Keratinocyte (primary cell): ENCODE results near the gene ACACA. TPM values are rescaled to one million over a fixed set of nuclear protein-coding genes. Genes with fewer than 3 reads are reported as not detected.

Experiments used
- DNase-seq: peaks from one replicate; pipeline ENCODE4 v3.0.0-alpha.2; 2011; ENCODE audit warnings: low read depth, missing footprints, low spot score
- FAIRE-seq: peaks from 2 replicates; lab custom pipeline; 2011; peaks lifted over from hg19 to GRCh38; lab: Jason Lieb, UNC
- H2AFZ ChIP-seq: 2 replicates; pipeline ENCODE4 v1.6.0; 2012; ENCODE audit warnings: low read length, control low read depth, inconsistent platforms; ENCODE audit not compliant: control insufficient read depth
- H3K27ac ChIP-seq: 2 replicates; pipeline ENCODE4 v1.5.1; 2011; ENCODE audit warnings: low read length; ENCODE audit not compliant: control insufficient read depth, insufficient read depth
- H3K27me3 ChIP-seq: 3 replicates; pipeline ENCODE4 v1.6.0; 2011; ENCODE audit warnings: low read length; ENCODE audit not compliant: control insufficient read depth, insufficient read depth; ENCODE audit errors: extremely low read depth
- H3K36me3 ChIP-seq, 2 experiments: 2 replicates in 1 of 2; 3 replicates in 1 of 2; pipeline ENCODE4 v1.5.1; 2011; ENCODE audit warnings: low read length in 2 of 2, mild to moderate bottlenecking in 1 of 2; ENCODE audit not compliant: control insufficient read depth in 2 of 2, insufficient read depth in 2 of 2; ENCODE audit errors: extremely low read depth in 1 of 2
- H3K4me1 ChIP-seq: 3 replicates; pipeline ENCODE4 v1.5.1; 2011; ENCODE audit warnings: low read length; ENCODE audit not compliant: control insufficient read depth, insufficient read depth; ENCODE audit errors: extremely low read depth
- H3K4me2 ChIP-seq: 3 replicates; pipeline ENCODE4 v1.6.0; 2011; ENCODE audit warnings: low read depth, low read length; ENCODE audit not compliant: control insufficient read depth, insufficient read depth; ENCODE audit errors: extremely low read depth
- H3K4me3 ChIP-seq, 3 experiments: fragments of 200-600 bp in 1 of 3; sonication (generic) in 1 of 3; 2 replicates in 2 of 3; 3 replicates in 1 of 3; pipeline ENCODE4 v1.5.1; 2011 to 2016; ENCODE audit warnings: low read length in 3 of 3, mild to moderate bottlenecking in 3 of 3, control low read depth in 2 of 3, inconsistent platforms in 1 of 3, low read depth in 1 of 3, mixed read lengths in 1 of 3, mixed run types in 1 of 3, moderate library complexity in 1 of 3; ENCODE audit not compliant: control insufficient read depth in 2 of 3, insufficient read depth in 2 of 3; ENCODE audit errors: extremely low read depth in 1 of 3
- H3K79me2 ChIP-seq: 2 replicates; pipeline ENCODE4 v1.6.0; 2012; ENCODE audit warnings: low read length; ENCODE audit not compliant: control insufficient read depth, insufficient read depth
- H3K9ac ChIP-seq: 3 replicates; pipeline ENCODE4 v1.6.0; 2011; ENCODE audit warnings: low read length; ENCODE audit not compliant: control insufficient read depth, insufficient read depth; ENCODE audit errors: extremely low read depth
- H3K9me1 ChIP-seq: 3 replicates; pipeline ENCODE4 v1.6.0; 2011; ENCODE audit warnings: low read length; ENCODE audit not compliant: control insufficient read depth, insufficient read depth; ENCODE audit errors: extremely low read depth
- H3K9me3 ChIP-seq: 2 replicates; pipeline ENCODE4 v1.5.1; 2012; ENCODE audit warnings: low read depth, low read length; ENCODE audit not compliant: control insufficient read depth
- H4K20me1 ChIP-seq: 3 replicates; pipeline ENCODE4 v1.6.0; 2011; ENCODE audit warnings: low read length; ENCODE audit not compliant: control insufficient read depth, insufficient read depth; ENCODE audit errors: extremely low read depth
- EZH2 ChIP-seq: IDR thresholded peaks from one replicate; pipeline ENCODE4 v1.6.1; 2012; ENCODE audit warnings: inconsistent platforms, mild to moderate bottlenecking, low read length, moderate library complexity
- dilution Hi-C: fragments of 300-500 bp; cut with MboI; formaldehyde crosslinking; loops from one replicate; pipeline ENCODE4 v1.7.0; 2020; ENCODE audit warnings: low sequenced_read_pairs; ENCODE audit not compliant: extremely low pct_ligation_motif_present
- polyA plus RNA-seq, 5 experiments: library from polyadenylated mRNA; depleted of rRNA in 3 of 5; stranded (reverse) in 3 of 5; stranded (forward) in 1 of 5; unstranded in 1 of 5; fragments of >200 nt; gene quantifications; 1 replicate in 1 of 5; 2 replicates in 3 of 5; 3 replicates in 1 of 5; pipeline versions ENCODE4 v1.2.1 to v1.2.3, GENCODE V29; 2011 to 2012; ENCODE audit warnings: missing spikeins in 2 of 5, low read depth in 1 of 5, low replicate concordance in 1 of 5
- TF ChIP-seq, protein P1 (sequence below), 3 experiments: IDR thresholded peaks in 1 of 3; conservative IDR thresholded peaks in 1 of 3; optimal IDR thresholded peaks in 1 of 3; 2 replicates in 2 of 3; 3 replicates in 1 of 3; pipeline versions ENCODE3 to v1.5.1; 2011; ENCODE audit warnings: low read length in 3 of 3, mild to moderate bottlenecking in 3 of 3, moderate library complexity in 2 of 3, control low read depth in 1 of 3, inconsistent platforms in 1 of 3; ENCODE audit not compliant: insufficient read depth in 2 of 3; ENCODE audit errors: extremely low read depth in 1 of 3

Gene ACACA
- polyA plus RNA-seq, 1 donor (not counting 4 experiments of a cell fraction or from before 2014, with no cell fraction given): 85.8 TPM

DNA sequence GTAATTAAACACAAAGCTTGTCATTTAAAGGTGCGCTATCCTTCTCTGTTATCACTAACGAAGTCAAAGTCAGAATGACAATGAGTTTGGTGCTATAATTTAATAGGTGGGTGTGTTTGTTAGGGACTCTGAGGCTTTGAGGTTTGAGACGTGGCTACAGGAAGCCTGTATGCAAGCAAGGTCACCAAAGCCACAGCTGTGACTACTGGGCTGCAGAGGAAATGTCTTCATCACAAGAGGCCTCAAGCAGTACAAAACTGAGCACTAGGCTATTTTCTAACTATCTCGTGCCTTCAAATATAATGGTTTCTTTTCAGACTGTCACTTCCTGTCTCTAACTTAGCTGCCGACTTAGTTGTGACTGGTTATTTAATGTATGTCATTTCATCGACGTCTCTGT is 316.7 kb downstream of the ACACA start:
- H3K27ac ChIP-seq: no peak overlapping the region
- H2AFZ ChIP-seq: no peak overlapping the region
- no peaks in the 10 kb centered on the region for H4K20me1 ChIP-seq
- H3K79me2 ChIP-seq: no peaks in the 10 kb centered on the region
- dilution Hi-C loops: no loop called here
- no peak overlapping the region for H3K9ac ChIP-seq
- no peaks in the 10 kb centered on the region for H3K27me3 ChIP-seq
- H3K4me2 ChIP-seq: no peak overlapping the region
- FAIRE-seq (no peak), DNase-seq (no peak)
- H3K9me3 ChIP-seq: no peaks in the 10 kb centered on the region
- H3K36me3 ChIP-seq: peaks cover 43 to 47% of the 10 kb centered on the region in 2 experiments
- H3K4me1 ChIP-seq: peaks cover 4% of the 10 kb centered on the region
- TF ChIP-seq, protein P1, sequence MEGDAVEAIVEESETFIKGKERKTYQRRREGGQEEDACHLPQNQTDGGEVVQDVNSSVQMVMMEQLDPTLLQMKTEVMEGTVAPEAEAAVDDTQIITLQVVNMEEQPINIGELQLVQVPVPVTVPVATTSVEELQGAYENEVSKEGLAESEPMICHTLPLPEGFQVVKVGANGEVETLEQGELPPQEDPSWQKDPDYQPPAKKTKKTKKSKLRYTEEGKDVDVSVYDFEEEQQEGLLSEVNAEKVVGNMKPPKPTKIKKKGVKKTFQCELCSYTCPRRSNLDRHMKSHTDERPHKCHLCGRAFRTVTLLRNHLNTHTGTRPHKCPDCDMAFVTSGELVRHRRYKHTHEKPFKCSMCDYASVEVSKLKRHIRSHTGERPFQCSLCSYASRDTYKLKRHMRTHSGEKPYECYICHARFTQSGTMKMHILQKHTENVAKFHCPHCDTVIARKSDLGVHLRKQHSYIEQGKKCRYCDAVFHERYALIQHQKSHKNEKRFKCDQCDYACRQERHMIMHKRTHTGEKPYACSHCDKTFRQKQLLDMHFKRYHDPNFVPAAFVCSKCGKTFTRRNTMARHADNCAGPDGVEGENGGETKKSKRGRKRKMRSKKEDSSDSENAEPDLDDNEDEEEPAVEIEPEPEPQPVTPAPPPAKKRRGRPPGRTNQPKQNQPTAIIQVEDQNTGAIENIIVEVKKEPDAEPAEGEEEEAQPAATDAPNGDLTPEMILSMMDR (optimal IDR thresholded peaks at IDR 0.05 in 1 of 3, IDR thresholded peaks at IDR 0.05 in 1 of 3, conservative IDR thresholded peaks at IDR 0.05 in 1 of 3; ENCODE audit: extremely low read depth in 1 of 3, insufficient read depth in 2 of 3, low read length in 3 of 3): no peak
- no peak for TF ChIP-seq EZH2
- H3K4me3 ChIP-seq: no peak overlapping the region
- H3K9me1 ChIP-seq: no peaks in the 10 kb centered on the region

DNA sequence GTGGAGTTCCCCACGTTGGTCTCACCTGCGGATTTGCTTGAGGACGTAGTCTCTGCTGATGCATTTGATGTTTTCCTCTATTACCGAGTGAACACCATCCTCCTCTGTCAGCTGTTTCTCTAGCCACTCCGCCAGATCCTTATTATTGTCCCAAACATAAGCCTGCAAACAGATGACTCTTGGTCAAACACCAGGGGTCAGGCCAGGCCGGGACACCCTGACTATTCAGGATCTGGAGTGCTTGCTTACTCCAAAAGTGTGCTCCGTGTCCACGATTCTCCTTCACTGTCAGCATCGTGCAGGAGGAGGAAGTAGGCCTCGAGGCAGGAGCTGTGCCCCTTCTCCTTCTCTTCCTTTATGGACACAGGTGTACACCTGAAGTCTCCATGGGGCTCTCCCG is 317.7 kb downstream of the ACACA start:
- dilution Hi-C loops: no loop called here

More for the DNA sequence above, 317.7 kb downstream of the ACACA start:
- H2AFZ ChIP-seq: no peak overlapping the region
- no peak for FAIRE-seq
- no peak overlapping the region for H3K27ac ChIP-seq
- no peaks in the 10 kb centered on the region for H3K79me2 ChIP-seq
- H3K36me3 ChIP-seq: peaks cover 38 to 44% of the 10 kb centered on the region in 2 experiments
- H3K4me2 ChIP-seq: no peak overlapping the region
- H3K4me3 ChIP-seq: no peak overlapping the region
- no peak overlapping the region for H3K9ac ChIP-seq
- H4K20me1 ChIP-seq: no peaks in the 10 kb centered on the region
- no peaks in the 10 kb centered on the region for H3K27me3 ChIP-seq
- H3K9me1 ChIP-seq: no peaks in the 10 kb centered on the region
- no peak for DNase-seq
- H3K9me3 ChIP-seq: no peaks in the 10 kb centered on the region
- H3K4me1 ChIP-seq: peaks cover 4% of the 10 kb centered on the region
- TF ChIP-seq, protein P1 (optimal IDR thresholded peaks at IDR 0.05 in 1 of 3, IDR thresholded peaks at IDR 0.05 in 1 of 3, conservative IDR thresholded peaks at IDR 0.05 in 1 of 3; ENCODE audit: extremely low read depth in 1 of 3, insufficient read depth in 2 of 3, low read length in 3 of 3): no peak
- TF ChIP-seq EZH2: no peak
